Subcutaneous adipose tissue (tissue), 4 donors: ENCODE data around the gene ATP2A3. TPM values are rescaled to one million over a fixed set of nuclear protein-coding genes. Genes with fewer than 3 reads are reported as not detected.

Source experiments
- total RNA-seq, 4 donors: library from RNA; depleted of rRNA; stranded (reverse); fragments of >200 nt; gene quantifications; one replicate each; pipeline ENCODE4 v1.1.0, GENCODE V29; 2016
- TF ChIP-seq, protein P1 (sequence below): fragments of 450-650 bp; IDR thresholded peaks from one replicate; pipeline ENCODE4 v1.5.1; 2016; ENCODE audit warnings: low read depth, mild to moderate bottlenecking, control low read depth, antibody characterized with exemption, moderate library complexity

Gene ATP2A3
- total RNA-seq, 4 donors from 2014 or later: 2.3 to 7.5 (median 3.3) TPM

DNA sequence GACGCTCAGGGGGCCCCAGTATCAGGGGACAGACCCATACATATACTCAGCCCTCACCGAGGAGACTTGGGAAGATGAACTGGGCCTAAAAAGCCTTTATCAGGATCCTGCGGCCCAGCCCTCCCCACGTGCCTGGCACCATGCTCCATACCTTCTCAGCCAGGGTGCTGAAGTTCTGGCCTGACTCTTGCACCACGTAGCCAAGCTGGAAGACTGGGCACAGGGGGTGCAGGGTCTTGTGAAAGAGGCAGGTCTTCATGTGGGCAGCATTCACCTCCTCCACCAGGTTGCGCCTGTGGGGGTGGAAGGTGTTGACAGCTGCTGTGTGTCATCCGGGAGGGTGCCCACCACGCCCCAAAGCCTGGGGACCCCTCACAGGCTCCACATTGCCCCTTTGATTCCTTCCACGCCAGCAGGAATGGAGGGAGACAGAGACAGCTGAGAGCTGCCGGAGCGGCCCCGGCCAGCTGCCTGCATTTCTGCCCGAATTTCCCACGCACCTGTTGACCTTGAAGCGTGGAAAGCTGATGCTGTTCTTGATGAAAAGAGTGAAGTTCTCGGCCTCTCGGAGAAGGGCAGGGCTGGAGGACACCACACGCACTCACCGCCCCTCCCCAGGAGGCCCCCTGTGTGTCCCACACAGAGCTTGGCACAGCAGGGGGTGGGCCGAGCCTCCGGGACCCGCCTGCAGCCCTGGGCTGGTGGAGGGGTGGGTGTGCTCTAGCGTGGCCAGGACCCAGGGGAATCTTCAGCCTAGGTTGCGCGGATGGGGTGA lies 61.0 kb downstream of the ATP2A3 start:
- TF ChIP-seq, protein P1, sequence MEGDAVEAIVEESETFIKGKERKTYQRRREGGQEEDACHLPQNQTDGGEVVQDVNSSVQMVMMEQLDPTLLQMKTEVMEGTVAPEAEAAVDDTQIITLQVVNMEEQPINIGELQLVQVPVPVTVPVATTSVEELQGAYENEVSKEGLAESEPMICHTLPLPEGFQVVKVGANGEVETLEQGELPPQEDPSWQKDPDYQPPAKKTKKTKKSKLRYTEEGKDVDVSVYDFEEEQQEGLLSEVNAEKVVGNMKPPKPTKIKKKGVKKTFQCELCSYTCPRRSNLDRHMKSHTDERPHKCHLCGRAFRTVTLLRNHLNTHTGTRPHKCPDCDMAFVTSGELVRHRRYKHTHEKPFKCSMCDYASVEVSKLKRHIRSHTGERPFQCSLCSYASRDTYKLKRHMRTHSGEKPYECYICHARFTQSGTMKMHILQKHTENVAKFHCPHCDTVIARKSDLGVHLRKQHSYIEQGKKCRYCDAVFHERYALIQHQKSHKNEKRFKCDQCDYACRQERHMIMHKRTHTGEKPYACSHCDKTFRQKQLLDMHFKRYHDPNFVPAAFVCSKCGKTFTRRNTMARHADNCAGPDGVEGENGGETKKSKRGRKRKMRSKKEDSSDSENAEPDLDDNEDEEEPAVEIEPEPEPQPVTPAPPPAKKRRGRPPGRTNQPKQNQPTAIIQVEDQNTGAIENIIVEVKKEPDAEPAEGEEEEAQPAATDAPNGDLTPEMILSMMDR: no peak

DNA sequence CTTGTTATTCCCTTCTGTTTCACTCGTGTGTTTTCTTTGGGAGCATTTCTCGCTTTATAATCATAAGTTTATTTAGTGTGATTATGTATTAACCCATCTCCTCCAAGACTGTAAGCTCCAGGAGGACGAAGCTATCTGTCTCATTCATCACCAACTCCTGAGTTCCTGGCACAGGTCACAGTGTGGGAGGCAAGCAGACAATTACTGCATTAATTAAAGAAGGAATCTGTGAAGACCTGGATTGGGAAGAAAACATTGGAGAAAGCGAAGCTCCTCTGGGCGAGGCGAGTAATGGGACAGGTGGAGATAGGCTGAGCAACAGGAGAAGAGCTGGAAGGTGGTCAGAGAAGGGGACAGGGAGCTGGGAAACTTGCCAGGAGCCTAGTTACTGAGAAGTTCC lies 63.6 kb downstream of the ATP2A3 start:
- TF ChIP-seq, protein P1: no peak

DNA sequence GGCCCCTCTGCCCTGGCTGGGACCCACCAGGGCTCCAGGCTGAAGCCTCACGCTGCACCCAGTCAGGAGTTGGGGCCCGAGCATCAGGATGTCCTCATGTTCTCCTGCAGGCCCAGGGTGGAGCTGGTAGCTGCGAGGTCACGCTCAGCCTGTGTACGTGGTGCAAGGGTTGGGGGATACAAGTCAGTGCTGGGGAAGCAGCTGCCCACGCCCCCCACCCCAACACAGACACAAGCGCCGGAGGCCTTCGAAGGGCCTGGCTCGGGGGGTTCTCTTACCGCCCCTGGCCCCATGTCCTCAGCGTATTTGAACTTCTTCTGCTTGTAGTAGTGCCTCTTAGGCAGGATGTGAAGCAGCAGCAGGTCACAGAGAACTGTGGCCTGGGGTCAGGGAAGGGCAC lies 66.5 kb downstream of the ATP2A3 start:
- TF ChIP-seq, protein P1: no peak

DNA sequence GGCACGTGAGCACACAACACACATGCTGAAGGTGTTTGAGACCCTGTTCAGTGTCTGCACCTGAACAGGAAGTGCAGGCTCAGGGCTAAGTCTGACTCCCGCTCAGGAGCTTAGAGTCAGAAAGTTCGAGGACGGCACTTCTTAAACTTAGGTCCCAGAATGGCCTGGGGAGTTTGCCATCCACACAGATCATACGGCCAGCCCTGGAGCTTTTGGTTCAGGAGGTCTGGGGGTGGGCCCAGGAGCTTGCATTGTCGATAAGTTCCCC lies 67.3 kb downstream of the ATP2A3 start:
- TF ChIP-seq, protein P1: no peak

DNA sequence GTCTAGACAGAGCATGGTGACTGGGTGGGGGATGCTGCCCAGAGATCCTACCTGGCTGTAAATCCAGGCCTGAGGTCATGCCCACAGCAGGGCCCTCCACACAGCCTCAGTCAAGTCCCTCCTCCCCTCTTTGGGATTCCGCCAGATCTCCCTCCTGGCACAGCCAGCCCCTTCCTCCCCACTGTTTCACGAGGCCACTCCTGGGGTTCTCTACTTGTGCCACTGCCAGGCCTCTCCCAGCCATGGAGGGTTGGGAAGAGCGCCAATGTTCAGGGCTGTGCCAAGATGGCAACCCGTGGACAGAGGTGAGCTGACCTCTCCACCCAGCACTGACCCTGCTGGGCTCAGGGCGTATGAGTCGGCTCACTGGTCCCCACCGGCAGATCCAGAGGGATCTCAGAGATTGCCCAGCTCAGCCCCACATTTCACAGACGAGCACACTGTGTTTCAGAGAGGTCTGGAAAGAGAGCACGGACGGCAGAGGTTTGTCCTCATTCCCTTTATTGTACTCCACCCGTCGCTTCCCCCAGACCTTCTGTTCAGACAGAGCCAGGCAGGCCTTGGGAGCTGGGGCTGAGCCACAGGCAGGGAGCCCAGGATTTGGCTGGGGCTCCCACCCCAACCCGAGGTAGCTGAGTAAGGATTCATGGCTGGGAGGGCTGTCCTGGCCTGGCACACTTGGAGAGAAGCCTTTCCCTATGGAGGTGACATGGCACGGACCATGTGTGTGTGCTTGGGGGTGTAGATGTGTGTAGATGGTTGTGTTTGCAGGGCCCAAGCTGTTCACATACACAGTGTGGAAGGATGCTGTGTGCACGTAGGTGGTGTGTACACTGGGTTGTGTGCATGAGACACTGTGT lies 67.9 kb downstream of the ATP2A3 start:
- TF ChIP-seq, protein P1: no peak

DNA sequence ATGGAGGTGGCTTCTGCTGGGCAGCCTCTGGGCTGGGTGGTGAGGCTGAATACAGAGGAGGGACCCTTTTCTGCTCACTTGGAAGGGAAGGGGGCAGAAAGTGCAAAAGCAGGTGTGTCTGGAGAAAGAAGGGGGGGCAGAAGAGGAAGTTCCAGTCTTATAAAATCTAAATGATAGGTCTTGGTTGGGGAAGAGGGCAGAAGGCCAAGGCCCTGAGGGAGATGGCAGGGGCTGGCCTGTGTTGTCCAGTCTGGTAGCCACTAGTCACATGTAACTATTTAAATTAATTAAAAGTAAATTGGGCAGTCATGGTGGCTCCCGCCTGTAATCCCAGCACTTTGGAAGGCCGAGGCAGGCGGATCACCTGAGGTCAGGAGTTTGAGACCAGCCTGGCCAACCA lies 68.9 kb downstream of the ATP2A3 start:
- TF ChIP-seq, protein P1: no peak

DNA sequence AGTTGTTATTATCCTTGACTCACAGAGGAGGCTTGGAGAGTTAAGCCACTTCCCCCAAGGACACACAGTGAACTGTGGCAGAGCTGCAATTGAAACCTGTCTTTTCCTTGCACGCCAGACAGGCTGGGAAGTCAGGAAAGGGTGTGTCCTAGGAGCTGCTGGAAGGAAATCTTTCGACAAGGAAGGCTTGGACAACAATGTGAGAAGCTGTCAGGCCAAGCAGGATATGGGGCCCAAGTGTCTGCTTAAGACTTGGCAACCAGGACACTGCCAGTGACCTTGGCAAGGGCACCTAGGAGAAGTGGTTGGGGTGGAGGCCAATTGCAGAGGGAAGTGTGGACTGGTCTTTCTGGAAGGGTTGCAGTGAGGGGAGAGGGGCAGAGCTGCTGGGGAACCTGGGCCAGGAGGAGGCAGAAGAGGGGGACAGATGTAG lies 69.3 kb downstream of the ATP2A3 start:
- TF ChIP-seq, protein P1: no peak
